ENCODE measurements around the gene SEZ6L2. TPM values are rescaled to one million over a fixed set of nuclear protein-coding genes. Genes with fewer than 3 reads are reported as not detected.

The SEZ6L2 gene
- total and polyA plus RNA-seq, 9 of the 15 experiments (the other 6 are each of a cell fraction or from before 2014, with no cell fraction given), result 0.10 to 2.1 (median 0.72) TPM

- peak; percentile 19; the same call in 1 of the 2 replicates for TF ChIP-seq STAG1 (CRISPR knock-in tag; IDR thresholded peaks at IDR 0.05; ENCODE audit: borderline replicate concordance)
- no peak for TF ChIP-seq RNF219 (CRISPR knock-in tag; IDR thresholded peaks at IDR 0.05)
- TF ChIP-seq PPARD (CRISPR knock-in tag; IDR thresholded peaks at IDR 0.05), result no peak
Observed at GRCh38 chr16:29862884-29863668, 36.3 kb downstream of the SEZ6L2 start, which contains the start of gene CDIPT (continued).

- ChIA-PET POLR2A (interaction anchor here (0.9 to 1.5 kb wide), 3 partner anchors 8 to 143 kb away, joined by 3 to 6 read pairs (median 4); no protein-coding TSS in a partner anchor), CTCF (ENCODE audit: low intra/inter-chr PET ratio) (interaction anchor here (1.3 to 1.7 kb wide), 2 partner anchors 142 to 159 kb away, joined by 5 to 7 read pairs; no protein-coding TSS in a partner anchor)
- DNase-seq (ENCODE audit: extremely low read depth in 1 of 4, low spot score in 3 of 4) (peak in 3 of 4 experiments; percentile 28 to 38 (median 30)), ATAC-seq (peak; percentile 33), FAIRE-seq (no peak)
- peak overlapping the region; percentile 96 for H3K4me2 ChIP-seq (ENCODE audit: insufficient read depth, low read length)
- H2AFZ ChIP-seq (ENCODE audit: low read depth, low read length), result peak overlapping the region; percentile 99
- H3K36me3 ChIP-seq (ENCODE audit: control insufficient read depth, insufficient read depth, low read length), result peaks cover 27% of the 10 kb centered on the region; the same call in 2 of the 3 replicates
- peak overlapping the region; percentile 99 for H3K27ac ChIP-seq (ENCODE audit: extremely low read depth, low read depth, low read length)
- no peaks in the 10 kb centered on the region for H4K20me1 ChIP-seq (replicated peaks; ENCODE audit: control insufficient read depth, insufficient read depth, low read length)
- peak overlapping the region; percentile 93; a peak in 3 of 4 replicates for H3K9ac ChIP-seq (ENCODE audit: insufficient read depth in 1 of 2, low read depth in 2 of 2, low read length in 2 of 2)
- 4% methylated on average over 22 of the region's 27 CpGs for WGBS (ENCODE audit: insufficient coverage, low coverage, missing lambda C conversion rate)
- intact Hi-C loops (cut with micrococcal nuclease) (loop anchor here (5.0 kb wide), 1 partner anchor 145 kb away; no protein-coding TSS in a partner anchor), in situ Hi-C loops (cut with MboI) (no loop called here)
- H3K27me3 ChIP-seq (ENCODE audit: control insufficient read depth in 2 of 2, insufficient read depth in 2 of 2, low read length in 2 of 2), result no peaks in the 10 kb centered on the region; a peak in 1 of 5 replicates
- peak overlapping the region; percentile 98 for H3K4me3 ChIP-seq
- no peaks in the 10 kb centered on the region for H3K9me3 ChIP-seq (replicated peaks; ENCODE audit: control insufficient read depth, insufficient read depth, low read depth, low read length)
- peaks cover 0 to 32% of the 10 kb centered on the region in 2 experiments; a peak in 3 of 5 replicates for H3K4me1 ChIP-seq (replicated peaks in 1 of 2; ENCODE audit: control insufficient read depth in 2 of 2, insufficient read depth in 2 of 2, low read length in 2 of 2)
- BruUV-seq (replicated peaks), result no TSS peak
- H3K79me2 ChIP-seq (ENCODE audit: control insufficient read depth, insufficient read depth, low read length), result peaks cover 11% of the 10 kb centered on the region; the same call in 2 of the 3 replicates
- H3K9me1 ChIP-seq (ENCODE audit: control insufficient read depth, insufficient read depth, low read length), result no peaks in the 10 kb centered on the region
- TF ChIP-seq ZNF384 (IDR thresholded peaks at IDR 0.05; ENCODE audit: low read depth, low read length) (no peak), BMI1 (IDR thresholded peaks at IDR 0.05; ENCODE audit: low read length) (no peak), ZFPM2 (CRISPR knock-in tag; IDR thresholded peaks at IDR 0.05) (no peak), ELF1 (tag; IDR thresholded peaks at IDR 0.05) (no peak), CXXC5 (CRISPR knock-in tag; IDR thresholded peaks at IDR 0.05) (no peak), STAG1 (CRISPR knock-in tag; IDR thresholded peaks at IDR 0.05; ENCODE audit: borderline replicate concordance) (peak; percentile 50; the same call in 1 of the 2 replicates), GABPB1 (CRISPR knock-in tag; IDR thresholded peaks at IDR 0.05) (0 out of 2 replicates have a peak, but pooled peaks have one; percentile 10), MEF2D (tag; conservative IDR thresholded peaks at IDR 0.05; ENCODE audit: low read depth) (no peak), PKNOX1 (IDR thresholded peaks at IDR 0.05) (peak; percentile 48; the same call in 1 of the 2 replicates), ZNF324 (CRISPR knock-in tag; IDR thresholded peaks at IDR 0.05) (no peak), ERF (CRISPR knock-in tag; IDR thresholded peaks at IDR 0.05) (no peak)
- TF ChIP-seq, protein P1, sequence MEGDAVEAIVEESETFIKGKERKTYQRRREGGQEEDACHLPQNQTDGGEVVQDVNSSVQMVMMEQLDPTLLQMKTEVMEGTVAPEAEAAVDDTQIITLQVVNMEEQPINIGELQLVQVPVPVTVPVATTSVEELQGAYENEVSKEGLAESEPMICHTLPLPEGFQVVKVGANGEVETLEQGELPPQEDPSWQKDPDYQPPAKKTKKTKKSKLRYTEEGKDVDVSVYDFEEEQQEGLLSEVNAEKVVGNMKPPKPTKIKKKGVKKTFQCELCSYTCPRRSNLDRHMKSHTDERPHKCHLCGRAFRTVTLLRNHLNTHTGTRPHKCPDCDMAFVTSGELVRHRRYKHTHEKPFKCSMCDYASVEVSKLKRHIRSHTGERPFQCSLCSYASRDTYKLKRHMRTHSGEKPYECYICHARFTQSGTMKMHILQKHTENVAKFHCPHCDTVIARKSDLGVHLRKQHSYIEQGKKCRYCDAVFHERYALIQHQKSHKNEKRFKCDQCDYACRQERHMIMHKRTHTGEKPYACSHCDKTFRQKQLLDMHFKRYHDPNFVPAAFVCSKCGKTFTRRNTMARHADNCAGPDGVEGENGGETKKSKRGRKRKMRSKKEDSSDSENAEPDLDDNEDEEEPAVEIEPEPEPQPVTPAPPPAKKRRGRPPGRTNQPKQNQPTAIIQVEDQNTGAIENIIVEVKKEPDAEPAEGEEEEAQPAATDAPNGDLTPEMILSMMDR (IDR thresholded peaks at IDR 0.05 in 2 of 3, conservative IDR thresholded peaks at IDR 0.05 in 1 of 3; ENCODE audit: insufficient read depth in 2 of 3, low read depth in 1 of 3, low read length in 3 of 3), result peak in 2 of 3 experiments; percentile 20 to 23; a peak in 3 of 6 replicates
Observed at GRCh38 chr16:29862383-29862883, 36.9 kb downstream of the SEZ6L2 start.

Measured in K562 (cell line).